Glomerular endothelial cell (primary cell): ENCODE results near the gene CCDC91. TPM values are rescaled to one million over a fixed set of nuclear protein-coding genes. Genes with fewer than 3 reads are reported as not detected.

Source experiments
- DNase-seq: peaks from one replicate; pipeline ENCODE4 v3.0.0-alpha.2; 2011; ENCODE audit warnings: low read depth, low spot score; ENCODE audit errors: extremely low read depth
- total RNA-seq: library from RNA; depleted of rRNA; stranded (reverse); fragments of >200 nt; gene quantifications from 2 replicates; pipeline ENCODE4 v1.2.3, GENCODE V29; 2015

The CCDC91 gene
- total RNA-seq, 1 donor from 2014 or later = 10.1 TPM

- no peak for DNase-seq
Measured at GRCh38 chr12:28570811-28571210, 380.6 kb downstream of the CCDC91 start.

GRCh38 chr12:28574746-28575592 lies 384.7 kb downstream of the CCDC91 start:
- DNase-seq = no peak

GRCh38 chr12:28575593-28576205 lies 385.4 kb downstream of the CCDC91 start:
- DNase-seq = no peak

- no peak for DNase-seq
Measured at GRCh38 chr12:28578361-28578760, 388.1 kb downstream of the CCDC91 start.

- no peak for DNase-seq
Measured at GRCh38 chr12:28578833-28579252, 388.6 kb downstream of the CCDC91 start.

GRCh38 chr12:28582672-28583376 lies 392.6 kb downstream of the CCDC91 start:
- no peak for DNase-seq

- no peak for DNase-seq
Measured at GRCh38 chr12:28583701-28584261, 393.5 kb downstream of the CCDC91 start.

GRCh38 chr12:28585146-28585545 lies 394.9 kb downstream of the CCDC91 start:
- no peak for DNase-seq

- DNase-seq = no peak
Measured at GRCh38 chr12:28586481-28586880, 396.2 kb downstream of the CCDC91 start.

- no peak for DNase-seq
Measured at GRCh38 chr12:28591831-28592230, 401.6 kb downstream of the CCDC91 start.

Other genes with a start within 250 kb of the CCDC91 start
- gene PTHLH, start 217.7 kb upstream of the CCDC91 start, total RNA-seq = 1.4 and 5.0 TPM in 2 replicates